ENCODE data around the gene ZNF17. TPM values are rescaled to one million over a fixed set of nuclear protein-coding genes. Genes with fewer than 3 reads are reported as not detected.

The ZNF17 gene
- 1 to 10 TPM; 3.3 to 6.4 (median 5.4) TPM for total RNA-seq

- ATAC-seq (peak; percentile 99 to 100), DNase-seq (peak; percentile 93 to 95)
- H3K36me3 ChIP-seq = peaks cover 0 to 29% of the 10 kb centered on the region in 2 donors
- in situ Hi-C loops (cut with MboI; ENCODE audit: low sequenced_read_pairs in 4 of 4) (no loop called here), intact Hi-C loops (cut with DNase I; ENCODE audit: low total_unique reads) (loop anchor here (1.0 to 2.0 kb wide), 4 partner anchors 21 to 131 kb away; partner anchors contain the start of genes TRAPPC2B, ZNF460, ZNF547 and ZNF749)
- peak within 1 kb of the TSS; percentile 83 to 94 (median 92) for H3K4me3 ChIP-seq
- H3K27me3 ChIP-seq = no peaks in the 10 kb centered on the region
- H3K9me3 ChIP-seq = no peaks in the 10 kb centered on the region
- H3K4me1 ChIP-seq = peaks cover 15 to 21% of the 10 kb centered on the region in 2 donors
- H3K27ac ChIP-seq = peak within 1 kb of the TSS; percentile 78 to 88 (median 84)
- TF ChIP-seq POLR2A (IDR thresholded peaks at IDR 0.05) (peak; percentile 20 to 47), CTCF (IDR thresholded peaks at IDR 0.05 in 4 of 5, conservative IDR thresholded peaks at IDR 0.05 in 1 of 5) (no peak)
These were observed at the start of gene ZNF17 for GRCh38 chr19:57410877-57411671. Gene ZNF17 (plus strand): TSS chr19:57411161. CDS start chr19:57413616, 2,455 bp downstream.

GRCh38 chr19:57362419-57362818 is 48.5 kb upstream of the ZNF17 start:
- no peaks in the 10 kb centered on the region for H3K27me3 ChIP-seq
- peak overlapping the region; percentile 86 to 98 (median 94) for H3K27ac ChIP-seq
- ATAC-seq (no peak), DNase-seq (no peak)
- peaks cover 3 to 18% of the 10 kb centered on the region in 2 donors for H3K36me3 ChIP-seq
- in situ Hi-C loops (cut with MboI; ENCODE audit: low sequenced_read_pairs in 4 of 4) = no loop called here
- H3K9me3 ChIP-seq = no peaks in the 10 kb centered on the region
- H3K4me1 ChIP-seq = peaks cover 12 to 30% of the 10 kb centered on the region in 2 donors
- TF ChIP-seq CTCF (IDR thresholded peaks at IDR 0.05 in 4 of 5, conservative IDR thresholded peaks at IDR 0.05 in 1 of 5) (no peak), POLR2A (IDR thresholded peaks at IDR 0.05) (no peak)
- H3K4me3 ChIP-seq = peak overlapping the region; percentile 54 to 93 (median 67)
- intact Hi-C loops (cut with DNase I; ENCODE audit: low total_unique reads) = loop anchor here (2.0 to 5.0 kb wide), 3 partner anchors 48 to 170 kb away; partner anchors contain the start of genes ZNF17, ZNF264 and ZNF749

- Histone ChIP-seq H3K9me3 (no peaks in the 10 kb centered on the region), H3K4me3 (peak within 1 kb of the TSS; percentile 68 to 93 (median 80)), H3K36me3 (peaks cover 2 to 15% of the 10 kb centered on the region in 2 donors), H3K27ac (peak within 1 kb of the TSS; percentile 91 to 98 (median 97)), H3K4me1 (peaks cover 16 to 37% of the 10 kb centered on the region in 2 donors), H3K27me3 (no peaks in the 10 kb centered on the region)
- peak; percentile 94 for ATAC-seq
- peak; percentile 99 to 100 for DNase-seq
- TF ChIP-seq POLR2A (IDR thresholded peaks at IDR 0.05) = peak; percentile 80 to 81
- TF ChIP-seq CTCF (IDR thresholded peaks at IDR 0.05 in 4 of 5, conservative IDR thresholded peaks at IDR 0.05 in 1 of 5) = peak in 1 of 5 experiments; percentile 15
- in situ Hi-C loops (cut with MboI; ENCODE audit: low sequenced_read_pairs in 4 of 4) = no loop called here
- intact Hi-C loops (cut with DNase I; ENCODE audit: low total_unique reads) = loop anchor here (1.0 to 5.0 kb wide), 7 partner anchors 12 to 171 kb away; partner anchors contain the start of genes ZNF17, ZNF264, ZNF304 and ZNF460
These were observed 47.8 kb upstream of the ZNF17 start, which contains the start of the genes TRAPPC2B and ZNF547 for GRCh38 chr19:57362997-57363687. Gene TRAPPC2B (plus strand): TSS chr19:57363551. CDS start chr19:57364834, 1,283 bp downstream. Gene ZNF547 (plus strand): TSS chr19:57363551. CDS start chr19:57368556, 5,005 bp downstream.

- Histone ChIP-seq H3K36me3 (peaks cover 2 to 13% of the 10 kb centered on the region in 2 donors), H3K27ac (peak overlapping the region; percentile 91 to 98 (median 97)), H3K27me3 (no peaks in the 10 kb centered on the region), H3K4me1 (peaks cover 16 to 32% of the 10 kb centered on the region in 2 donors), H3K9me3 (no peaks in the 10 kb centered on the region), H3K4me3 (peak overlapping the region; percentile 68 to 93 (median 80))
- intact Hi-C loops (cut with DNase I; ENCODE audit: low total_unique reads) = loop anchor here (1.0 to 5.0 kb wide), 7 partner anchors 12 to 171 kb away; partner anchors contain the start of genes ZNF17, ZNF264, ZNF304 and ZNF460
- no peak for DNase-seq
- in situ Hi-C loops (cut with MboI; ENCODE audit: low sequenced_read_pairs in 4 of 4) = no loop called here
- TF ChIP-seq CTCF (IDR thresholded peaks at IDR 0.05 in 4 of 5, conservative IDR thresholded peaks at IDR 0.05 in 1 of 5) (no peak), POLR2A (IDR thresholded peaks at IDR 0.05) (no peak)
- peak; percentile 3 to 12 for ATAC-seq
These were observed 47.2 kb upstream of the ZNF17 start for GRCh38 chr19:57363688-57364181.
